ENCODE data around the gene WEE2. TPM values are rescaled to one million over a fixed set of nuclear protein-coding genes. Genes with fewer than 3 reads are reported as not detected.

Gene WEE2
- total RNA-seq, result not detected in 2 replicates

DNA sequence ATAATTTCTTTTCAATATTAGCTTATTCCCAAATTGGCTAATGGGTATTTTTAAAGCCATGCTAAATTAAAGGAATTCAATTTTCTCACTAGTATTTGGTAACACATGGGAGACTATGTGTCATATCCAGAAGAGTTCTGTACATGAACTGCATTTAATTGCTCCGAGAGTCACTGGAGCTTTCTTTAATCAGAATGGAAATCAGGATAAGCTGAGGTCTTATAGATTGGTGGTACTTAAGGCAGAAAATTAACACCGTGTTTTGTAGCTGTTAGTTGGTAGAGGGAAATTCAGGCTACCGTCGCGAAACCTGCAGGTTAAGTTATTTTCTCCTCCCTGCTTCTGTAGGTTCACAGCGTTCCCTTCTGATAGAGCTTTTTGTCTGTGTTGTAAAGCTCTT, at the start of gene WEE2:
Gene WEE2, plus strand, starts transcription at position 3 of the 400 bp plus-strand sequence. CDS start 406 bp downstream, outside the sequence.

DNA sequence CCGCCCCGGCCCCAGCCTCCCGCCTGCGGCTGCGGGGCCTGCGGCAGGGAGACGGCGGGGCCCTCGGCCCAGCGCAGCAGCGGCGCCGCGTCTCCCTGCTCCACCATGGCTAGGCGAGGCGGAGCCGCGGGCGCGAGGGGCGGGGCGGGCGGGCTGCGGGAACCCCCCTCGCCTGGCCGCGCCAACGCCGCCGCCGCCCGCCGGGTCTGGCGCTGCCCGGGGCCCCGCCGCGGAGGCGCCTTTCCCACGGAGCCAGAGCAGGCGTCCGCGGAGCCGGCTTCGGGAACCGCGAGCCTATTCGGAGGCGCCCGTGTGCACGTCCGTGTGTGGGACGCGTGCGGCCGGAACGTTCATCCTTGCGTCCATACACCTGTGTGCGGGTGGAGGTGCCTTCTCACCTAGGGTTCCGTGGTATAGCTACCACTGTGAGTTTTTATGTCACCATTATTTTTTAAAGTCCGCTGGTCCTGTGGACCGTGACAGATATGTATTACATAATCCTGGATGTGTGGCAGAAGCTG, 6.0 kb upstream of the WEE2 start, which contains the start of gene DENND11:
Gene DENND11, minus strand, starts transcription at position 120 of the 521 bp plus-strand sequence. Its CDS starts 13 bp downstream, at position 107.

GRCh38 chr7:141737836-141738591, 29.9 kb downstream of the WEE2 start, which contains the start of gene SSBP1:
TSS of gene SSBP1 (plus strand) at chr7:141738358. CDS start at chr7:141739167, 809 bp downstream.

DNA sequence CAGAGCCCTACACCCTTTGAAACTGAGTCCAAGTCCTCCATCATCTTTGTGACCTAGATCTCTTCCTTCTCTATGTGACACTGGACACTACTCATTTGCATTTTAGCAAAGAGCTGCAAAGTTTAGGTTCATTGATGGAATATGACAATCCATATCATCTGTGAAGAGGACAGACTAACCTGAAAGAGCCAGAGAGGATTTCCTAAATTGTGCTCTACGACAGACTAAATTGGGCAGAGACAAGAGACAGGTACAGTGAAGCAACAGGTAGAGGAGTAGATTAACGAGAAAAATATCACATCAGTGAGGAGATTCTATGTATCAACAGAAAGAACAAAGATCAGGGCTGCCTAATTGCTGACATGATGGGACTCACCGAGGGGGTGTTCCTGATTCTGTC, 55.6 kb downstream of the WEE2 start, which contains the start of gene TAS2R3:
Gene TAS2R3, plus strand, starts transcription at position 301 of the 400 bp plus-strand sequence. Its CDS starts 62 bp downstream, at position 363.

GRCh38 chr7:141776374-141776773, 68.2 kb downstream of the WEE2 start, which contains the start of gene TAS2R4:
TSS of gene TAS2R4 (plus strand) at chr7:141776674. CDS start at chr7:141778489, 1,815 bp downstream.

Small RNA genes within 50 kb of the gene (small RNA-seq; reads per million reads assigned to genes)
- gene RNU1-82P, result not detected

Other genes with a start within 250 kb of the WEE2 start
- gene AGK, start 156.9 kb upstream of the WEE2 start, total RNA-seq, result 38.9 and 46.1 TPM in 2 replicates
- gene DENND11, start 6.2 kb upstream of the WEE2 start, total RNA-seq, result 45.5 and 50.3 TPM in 2 replicates
- gene SSBP1, start 30.0 kb downstream of the WEE2 start, total RNA-seq, result 88.5 and 176 TPM in 2 replicates
- gene TAS2R3, start 55.7 kb downstream of the WEE2 start, total RNA-seq, result 0.98 and 1.2 TPM in 2 replicates
- 0.98 and 1.9 TPM in 2 replicates for gene TAS2R4, start 68.3 kb downstream of the WEE2 start, total RNA-seq
- gene TAS2R5, start 81.9 kb downstream of the WEE2 start, total RNA-seq, result 0.65 and 1.5 TPM in 2 replicates
- not detected in 2 replicates for gene PRSS37, start 133.1 kb downstream of the WEE2 start, total RNA-seq
- gene OR9A4, start 208.0 kb downstream of the WEE2 start, total RNA-seq, result not detected in 2 replicates
- gene CLEC5A, start 238.6 kb downstream of the WEE2 start, total RNA-seq, result not detected in 2 replicates